HG03521 (cell line): Measurements from ENCODE around the gene CAVIN1.
"Not testable (repeated sequence)": the region's sequence is repeated elsewhere in the genome, so short reads cannot be mapped to it uniquely, and the experiment has no call there.

Experiments
- ATAC-seq: cut with Tn5 transposase; IDR thresholded peaks from one replicate; pipeline ENCODE4 v1.9.1; 2021; ENCODE audit warnings: mild to moderate bottlenecking, moderate library complexity; ENCODE audit not compliant: unreplicated experiment

CAVIN1 gene

GRCh38 chr17:42406615-42407288 is 16.3 kb downstream of the CAVIN1 start:
- no peak for ATAC-seq

DNA sequence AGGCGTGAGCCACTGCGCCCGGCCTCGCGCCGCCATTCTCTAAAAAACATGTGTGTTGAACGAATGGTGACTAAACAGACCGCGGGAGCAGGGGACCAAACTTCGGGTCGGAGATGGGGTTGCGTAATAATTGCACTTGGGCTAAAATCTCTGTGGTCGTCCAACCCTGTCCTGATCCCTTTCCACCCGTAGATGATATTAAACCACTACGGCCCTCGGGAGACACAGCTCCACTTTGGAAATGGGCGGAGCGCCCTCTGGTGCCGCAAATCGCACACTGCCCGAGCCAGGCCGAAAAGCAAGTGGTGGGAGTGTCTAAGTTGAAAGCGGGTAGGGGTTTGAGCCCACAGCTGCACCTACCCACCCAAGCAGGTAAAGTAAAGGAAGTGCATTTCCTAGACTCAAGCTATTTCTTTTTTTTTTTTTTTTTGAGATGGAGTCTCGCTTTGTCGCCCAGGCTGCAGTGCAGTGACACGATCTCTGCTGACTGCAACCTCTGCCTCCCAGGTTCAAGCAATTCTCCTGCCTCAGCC is 17.0 kb downstream of the CAVIN1 start:
- no peak for ATAC-seq

GRCh38 chr17:42405076-42405475 is 18.0 kb downstream of the CAVIN1 start:
- no peak for ATAC-seq

DNA sequence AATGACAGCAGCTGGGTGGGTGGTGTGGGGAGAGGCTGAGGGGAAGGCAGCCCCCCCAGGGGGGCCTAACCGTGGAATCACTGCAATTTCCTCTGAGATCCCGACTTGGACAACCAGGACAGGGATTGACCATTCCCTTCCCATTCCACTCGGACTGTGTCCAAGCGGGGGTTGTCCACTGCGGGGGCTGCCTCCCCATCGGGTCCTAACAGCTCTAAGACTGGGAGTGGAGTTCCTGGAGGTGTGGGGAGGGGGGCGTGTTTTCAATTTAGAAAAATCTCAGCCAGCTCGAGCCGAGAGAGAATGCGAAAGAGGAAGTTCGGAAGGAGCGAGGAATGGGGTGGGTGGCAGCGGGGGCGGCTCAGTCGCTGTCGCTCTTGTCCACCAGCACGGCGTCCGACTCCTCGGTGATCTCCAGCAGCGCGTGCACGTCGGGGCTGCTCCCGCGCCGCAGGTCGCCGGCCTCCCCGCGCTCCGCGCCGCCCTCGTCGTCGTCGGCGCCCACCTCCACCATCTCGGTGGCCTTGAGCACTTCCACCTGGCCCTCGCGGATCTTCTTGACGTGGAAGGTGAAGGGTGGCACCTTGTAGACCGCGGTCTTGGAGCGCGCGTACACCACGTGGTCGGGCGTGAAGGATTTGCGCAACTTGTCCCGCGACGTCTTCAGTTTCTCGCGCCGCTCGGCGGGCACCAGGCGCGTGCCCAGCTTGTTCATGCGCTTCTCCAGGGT is 18.6 kb downstream of the CAVIN1 start:
- ATAC-seq = no peak

- ATAC-seq = no peak
Measured at GRCh38 chr17:42403150-42403549, 19.9 kb downstream of the CAVIN1 start.

DNA sequence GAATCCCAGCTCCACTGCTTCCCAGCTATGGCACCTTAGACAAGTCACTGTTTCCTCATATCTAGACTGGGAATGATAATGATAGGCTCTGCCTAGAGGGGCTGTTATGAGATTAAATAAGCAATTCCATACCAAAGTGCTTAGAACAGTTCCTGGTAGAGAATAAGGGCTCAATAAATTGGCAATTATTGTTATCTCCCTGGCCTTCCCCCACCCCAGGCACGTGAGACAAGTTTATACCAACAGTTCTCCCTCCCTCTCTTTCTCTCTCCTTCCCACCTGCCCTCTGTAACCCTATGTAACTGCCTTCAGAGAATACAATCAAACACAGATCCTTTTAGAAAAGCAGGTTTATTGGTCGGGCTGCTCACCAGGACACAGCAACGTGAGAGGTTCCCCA is 20.9 kb downstream of the CAVIN1 start:
- ATAC-seq = no peak

- ATAC-seq = not testable (repeated sequence)
Measured at GRCh38 chr17:42400844-42401375, 22.1 kb downstream of the CAVIN1 start.

DNA sequence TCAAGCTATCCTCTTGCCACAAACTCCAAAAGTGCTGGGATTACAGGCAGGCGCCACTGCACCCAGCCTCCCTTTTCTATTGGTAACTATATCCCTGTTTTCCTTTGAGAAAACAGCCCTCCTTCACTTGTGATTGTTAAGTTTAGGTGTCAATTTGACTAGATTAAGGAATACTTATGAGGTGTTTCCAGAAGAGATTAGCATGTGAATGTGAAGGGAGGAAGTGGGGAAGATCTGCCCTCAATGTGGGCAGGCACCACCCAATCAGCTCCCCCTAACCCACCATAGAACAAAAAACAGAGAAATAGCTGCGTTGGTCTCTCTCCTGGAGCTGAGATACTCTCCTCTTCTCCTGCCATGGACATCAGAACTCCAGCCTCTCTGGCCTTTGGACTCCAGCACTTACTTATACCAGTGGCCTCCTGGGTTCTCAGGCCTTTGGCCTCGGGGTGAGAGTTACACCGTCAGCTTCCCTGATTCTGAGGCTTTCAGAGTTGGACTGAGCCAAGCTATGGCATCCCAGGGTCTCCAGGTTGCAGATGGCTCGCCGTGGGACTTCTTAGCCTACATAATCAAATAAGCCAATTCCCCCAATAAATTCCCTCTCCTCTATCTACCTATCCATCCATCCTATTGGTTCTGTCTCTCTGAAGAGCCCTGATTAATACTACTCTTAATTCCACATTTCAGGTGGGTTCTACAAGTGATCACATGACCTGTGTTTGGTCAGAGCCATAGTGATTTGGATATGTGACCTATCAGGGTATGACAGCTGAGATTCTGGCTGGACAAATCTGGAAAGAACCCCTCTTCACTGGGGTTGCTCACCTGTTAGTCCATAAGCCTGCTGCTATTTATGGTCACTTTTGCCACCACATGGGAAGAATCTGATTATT is 22.9 kb downstream of the CAVIN1 start:
- ATAC-seq = no peak

DNA sequence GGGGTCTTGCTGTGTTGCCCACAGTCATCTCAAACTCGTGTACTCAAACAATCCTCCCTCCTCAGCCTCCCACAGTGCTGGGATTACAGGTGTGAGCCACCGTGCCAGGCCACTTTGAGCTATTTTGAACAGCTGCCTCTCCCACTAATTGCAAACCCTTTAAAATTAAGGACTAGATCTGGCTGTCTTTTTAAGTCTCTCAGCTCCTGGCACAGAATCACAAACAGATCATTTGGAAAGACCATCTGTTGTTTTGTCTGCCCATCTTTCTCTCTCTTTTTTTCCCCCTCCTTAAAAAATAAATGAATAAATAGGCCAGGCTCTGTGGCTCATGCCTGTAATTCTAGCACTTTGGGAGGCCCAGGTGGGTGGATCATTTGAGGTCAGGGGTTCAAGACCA is 23.9 kb downstream of the CAVIN1 start:
- no peak for ATAC-seq

DNA sequence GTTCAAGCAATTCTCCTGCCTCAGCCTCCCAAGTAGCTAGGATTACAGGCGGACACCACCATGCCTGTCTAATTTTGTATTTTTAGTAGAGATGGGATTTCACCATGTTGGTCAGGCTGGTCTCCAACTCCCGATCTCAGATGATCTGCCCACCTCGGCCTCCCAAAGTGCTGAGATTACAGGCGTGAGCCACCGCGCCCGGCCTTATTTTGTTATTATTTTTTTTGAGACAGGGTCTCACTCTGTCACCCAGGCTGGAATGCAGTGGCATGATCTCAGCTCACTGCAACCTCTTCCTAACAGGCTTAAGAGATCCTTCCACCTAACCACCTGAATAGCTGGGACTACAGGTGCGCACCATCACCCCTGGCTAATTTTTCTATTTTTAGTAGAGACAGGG is 27.5 kb downstream of the CAVIN1 start:
- ATAC-seq = not testable (repeated sequence)

DNA sequence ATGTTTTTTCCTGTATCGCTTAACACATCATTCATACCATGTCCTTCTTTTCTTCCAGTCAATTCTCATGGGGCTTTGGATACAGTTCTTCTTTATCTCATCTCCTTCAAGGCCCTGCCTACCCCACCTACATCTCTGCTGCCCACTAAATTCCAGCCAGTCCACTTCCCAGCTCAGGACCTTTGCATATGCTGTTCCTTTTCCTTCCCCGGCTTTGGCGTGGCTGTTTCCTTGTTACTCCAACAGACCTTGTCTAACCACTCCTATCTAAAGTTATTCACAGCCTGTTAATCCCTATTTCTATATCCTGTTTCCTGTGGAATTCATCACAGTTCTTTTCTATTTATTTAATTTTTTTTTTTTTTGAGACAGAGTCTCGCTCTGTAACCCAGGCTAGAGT is 28.2 kb downstream of the CAVIN1 start:
- no peak for ATAC-seq

DNA sequence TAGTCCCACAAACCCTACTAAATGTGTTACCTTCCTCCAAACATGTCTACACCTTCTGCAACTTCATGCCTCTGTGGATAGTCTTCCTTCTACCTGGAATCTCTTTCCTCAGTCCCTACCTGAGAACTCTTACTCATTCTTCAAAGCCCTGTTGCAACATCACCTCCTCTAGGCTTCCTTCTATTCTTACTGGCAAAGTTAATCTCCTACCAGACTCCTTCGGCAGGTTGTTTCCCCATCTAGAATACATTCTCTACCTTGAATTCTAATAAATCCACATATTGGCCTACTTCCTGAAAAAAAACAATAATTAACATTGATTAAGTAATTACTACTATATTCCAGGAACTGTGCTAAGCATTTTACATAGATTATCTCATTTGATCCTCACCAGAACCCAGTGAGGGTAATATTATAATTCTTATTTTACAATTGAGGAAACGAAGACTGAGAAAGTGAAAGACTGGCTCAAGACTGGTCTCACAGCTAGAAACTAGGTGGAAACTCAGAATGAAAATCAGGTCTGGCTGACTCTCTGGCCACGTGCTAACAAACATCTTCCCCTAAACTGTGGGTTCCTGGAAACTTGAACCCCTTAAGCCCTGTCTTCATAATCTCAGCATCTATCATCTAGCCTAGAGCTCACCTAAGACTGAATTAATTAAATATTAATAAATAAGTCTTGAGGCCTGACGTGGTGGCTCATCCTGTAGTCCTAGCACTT is 30.2 kb downstream of the CAVIN1 start:
- ATAC-seq = no peak

DNA sequence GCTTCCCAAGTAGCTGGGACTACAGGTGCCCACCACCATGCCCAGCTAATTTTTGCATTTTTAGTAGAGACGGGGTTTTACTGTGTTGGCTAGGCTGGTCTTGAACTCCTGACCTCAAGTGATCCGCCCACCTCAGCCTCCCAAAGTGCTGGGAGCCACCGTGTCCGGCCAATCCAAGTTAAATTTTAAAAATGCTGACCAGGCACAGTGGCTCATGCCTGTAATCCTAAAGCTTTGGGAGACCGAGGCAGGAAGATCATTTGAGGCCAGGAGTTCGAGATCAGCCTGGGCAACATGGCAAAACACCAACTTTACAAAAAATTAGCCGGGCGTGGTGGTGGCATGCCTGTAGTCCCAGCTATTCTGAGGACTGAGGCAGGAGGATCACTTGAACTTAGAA is 31.6 kb downstream of the CAVIN1 start:
- not testable (repeated sequence) for ATAC-seq

DNA sequence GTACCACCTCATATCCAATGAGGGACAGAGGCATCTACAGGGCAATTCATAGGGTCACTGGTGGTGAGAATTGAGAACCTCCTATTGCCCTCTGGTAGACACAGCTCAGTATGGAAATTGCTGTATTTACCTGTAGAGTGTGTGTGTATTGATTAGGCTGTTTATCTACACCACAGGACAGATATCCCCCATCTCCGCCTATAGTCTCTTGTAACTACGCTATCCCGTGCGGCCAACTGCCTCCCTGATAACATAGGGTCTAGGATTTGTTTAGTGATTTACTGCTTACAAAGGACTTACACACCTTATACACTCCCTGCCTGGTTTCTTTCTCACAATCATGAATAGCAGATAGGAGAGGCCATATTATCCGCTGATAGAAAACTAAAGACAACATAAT is 33.2 kb downstream of the CAVIN1 start:
- ATAC-seq = no peak

- no peak for ATAC-seq
Measured at GRCh38 chr17:42389135-42389417, 34.0 kb downstream of the CAVIN1 start.

GRCh38 chr17:42388381-42389134 is 34.5 kb downstream of the CAVIN1 start, which contains the start of gene STAT3:
STAT3 (minus strand) TSS chr17:42388442; CDS start chr17:42348516, 39,926 bp downstream.
- peak; percentile 88 for ATAC-seq

GRCh38 chr17:42387661-42388380 is 35.2 kb downstream of the CAVIN1 start:
- ATAC-seq = no peak

DNA sequence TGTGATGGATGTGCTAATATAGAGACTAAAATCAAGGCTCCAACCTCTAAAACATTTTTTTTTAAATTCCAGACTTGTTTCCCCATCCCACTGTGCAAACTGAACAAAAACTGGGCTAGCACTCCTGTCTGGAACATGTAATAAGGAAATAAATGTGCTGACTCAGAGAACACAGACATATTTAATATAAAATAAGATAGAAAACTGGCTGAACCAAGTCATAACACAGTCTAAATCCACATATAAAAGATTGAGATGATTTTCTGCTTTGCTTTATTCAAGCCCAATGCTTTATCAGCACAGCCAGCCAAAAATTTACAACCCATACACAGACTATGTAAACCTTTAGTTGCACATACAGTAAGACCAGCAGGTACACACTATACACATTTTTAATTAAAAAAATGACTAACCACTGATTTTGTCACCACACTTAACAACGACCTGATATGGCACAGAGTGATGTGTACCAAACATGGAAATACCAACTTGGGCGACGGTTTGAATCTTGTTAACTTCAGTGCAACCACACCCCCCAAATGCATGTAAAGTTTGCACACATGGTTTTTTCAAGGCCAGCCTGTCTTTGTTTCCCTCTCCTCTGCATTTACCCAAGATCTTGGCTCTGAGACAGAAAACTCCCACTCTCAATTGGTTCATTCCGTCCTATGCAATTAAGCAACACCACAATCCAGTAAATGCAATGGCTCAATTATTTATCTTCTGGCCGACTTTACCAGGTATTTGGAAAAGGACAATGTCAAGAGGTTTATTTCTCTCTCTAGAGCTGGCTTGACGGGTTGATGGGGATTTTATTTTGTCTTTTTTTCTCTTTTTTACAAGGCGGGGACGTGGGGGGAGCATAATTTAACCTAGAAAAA is 36.0 kb downstream of the CAVIN1 start:
- ATAC-seq = no peak
